Liver (tissue), 9 donors: ENCODE data around the gene RFFL. TPM values are rescaled to one million over a fixed set of nuclear protein-coding genes. Genes with fewer than 3 reads are reported as not detected.
A peak's percentile ranks its signal among the peaks of the same experiment; 100 is the strongest.

Experiments used
- DNase-seq: peaks from one replicate; pipeline ENCODE4 v3.0.0-alpha.2; 2017; ENCODE audit warnings: low spot score
- H3K27ac ChIP-seq, 2 donors: one replicate each; pipeline ENCODE4 v1.7.0; 2013; ENCODE audit warnings: inconsistent platforms in 2 of 2, low read length in 2 of 2, control low read depth in 1 of 2, low read depth in 1 of 2, mild to moderate bottlenecking in 1 of 2
- H3K27me3 ChIP-seq, 4 donors: one replicate each; pipeline versions ENCODE4 v1.6.1 to v1.7.0; 2013; ENCODE audit warnings: low read length in 3 of 4, inconsistent platforms in 1 of 4, mild to moderate bottlenecking in 1 of 4, moderate library complexity in 1 of 4; ENCODE audit not compliant: control insufficient read depth in 4 of 4, insufficient read depth in 4 of 4
- H3K36me3 ChIP-seq, 4 donors: one replicate each; pipeline versions ENCODE4 v1.6.1 to v1.7.0; 2013; ENCODE audit warnings: low read length in 3 of 4, mild to moderate bottlenecking in 3 of 4, low read depth in 1 of 4, moderate library complexity in 1 of 4; ENCODE audit not compliant: control insufficient read depth in 4 of 4, insufficient read depth in 3 of 4
- H3K4me1 ChIP-seq, 4 donors: one replicate each; pipeline versions ENCODE4 v1.6.1 to v1.7.0; 2013; ENCODE audit warnings: low read length in 3 of 4, mild to moderate bottlenecking in 3 of 4, moderate library complexity in 1 of 4; ENCODE audit not compliant: control insufficient read depth in 4 of 4, insufficient read depth in 4 of 4
- H3K4me3 ChIP-seq, 3 donors: one replicate each; pipeline versions ENCODE4 v1.6.1 to v1.7.0; 2013; ENCODE audit warnings: low read length in 3 of 3, control low read depth in 1 of 3, low read depth in 1 of 3, mild to moderate bottlenecking in 1 of 3
- H3K9ac ChIP-seq, 2 donors: one replicate each; pipeline ENCODE4 v1.7.0; 2013; ENCODE audit warnings: low read length in 2 of 2, mild to moderate bottlenecking in 2 of 2, moderate library complexity in 2 of 2, control low read depth in 1 of 2, low read depth in 1 of 2
- H3K9me3 ChIP-seq, 4 donors: one replicate each; pipeline versions ENCODE4 v1.6.1 to v1.7.0; 2013; ENCODE audit warnings: low read length in 3 of 4; ENCODE audit not compliant: control insufficient read depth in 4 of 4
- ATF3 ChIP-seq: IDR thresholded peaks from 2 replicates; pipeline ENCODE4 v1.6.1; 2016; ENCODE audit warnings: antibody characterized with exemption
- CTCF ChIP-seq: fragments of 150-350 bp; IDR thresholded peaks from 2 replicates; pipeline ENCODE4 v1.5.1; 2017; ENCODE audit warnings: improper control_type of control experiment, low read depth, low read length; ENCODE audit not compliant: missing input control
- EGR1 ChIP-seq, 2 donors: IDR thresholded peaks; 2 replicates each; pipeline ENCODE4 v1.6.1; 2016 to 2018; ENCODE audit warnings: antibody characterized with exemption in 2 of 2, low read depth in 2 of 2
- FOXA1 ChIP-seq: IDR thresholded peaks from 2 replicates; pipeline ENCODE4 v1.6.1; 2016; ENCODE audit warnings: antibody characterized with exemption
- FOXA2 ChIP-seq: IDR thresholded peaks from 2 replicates; pipeline ENCODE4 v1.6.1; 2016; ENCODE audit warnings: antibody characterized with exemption
- GABPA ChIP-seq, 2 donors: IDR thresholded peaks in 1 of 2; conservative IDR thresholded peaks in 1 of 2; 2 replicates each; pipeline ENCODE4 v1.6.1; 2016; ENCODE audit warnings: antibody characterized with exemption in 2 of 2, mild to moderate bottlenecking in 1 of 2, moderate library complexity in 1 of 2
- HNF4A ChIP-seq, 2 donors: conservative IDR thresholded peaks; 2 replicates each; pipeline ENCODE4 v1.6.1; 2016; ENCODE audit warnings: antibody characterized with exemption in 2 of 2, mild to moderate bottlenecking in 2 of 2
- HNF4G ChIP-seq: IDR thresholded peaks from 2 replicates; pipeline ENCODE4 v1.6.1; 2016; ENCODE audit warnings: antibody characterized with exemption
- JUND ChIP-seq, 2 donors: IDR thresholded peaks; 2 replicates each; pipeline ENCODE4 v1.6.1; 2016; ENCODE audit warnings: antibody characterized with exemption in 2 of 2
- MAX ChIP-seq: IDR thresholded peaks from 2 replicates; pipeline ENCODE4 v1.6.1; 2016; ENCODE audit warnings: antibody characterized with exemption
- NR2F2 ChIP-seq: IDR thresholded peaks from 2 replicates; pipeline ENCODE4 v1.6.1; 2016; ENCODE audit warnings: antibody characterized with exemption
- RAD21 ChIP-seq, 2 donors: IDR thresholded peaks; 2 replicates each; pipeline ENCODE4 v1.6.1; 2016; ENCODE audit warnings: antibody characterized with exemption in 2 of 2, mild to moderate bottlenecking in 2 of 2
- RXRA ChIP-seq, 2 donors: IDR thresholded peaks; 2 replicates each; pipeline ENCODE4 v1.6.1; 2017 to 2018; ENCODE audit warnings: antibody characterized with exemption in 2 of 2, mild to moderate bottlenecking in 1 of 2
- SP1 ChIP-seq: IDR thresholded peaks from 2 replicates; pipeline ENCODE4 v1.6.1; 2018; ENCODE audit warnings: antibody characterized with exemption, mild to moderate bottlenecking
- TAF1 ChIP-seq: conservative IDR thresholded peaks from 2 replicates; pipeline ENCODE4 v1.6.1; 2016; ENCODE audit warnings: antibody characterized with exemption, mild to moderate bottlenecking
- YY1 ChIP-seq: IDR thresholded peaks from 2 replicates; pipeline ENCODE4 v1.6.1; 2016; ENCODE audit warnings: antibody characterized with exemption, mild to moderate bottlenecking
- WGBS: extraction: QIAGEN DNeasy Blood & Tissue Kit; methylation state at CpG from one replicate; pipeline ENCODE4 v1.1.7; 2013; 5-methylcytosine and 5-hydroxymethylcytosine counted together
- polyA plus RNA-seq, 2 donors: library from polyadenylated mRNA; stranded (reverse) in 1 of 2; unstranded in 1 of 2; fragments of 200-250 nt in 1 of 2; fragments of >200 nt in 1 of 2; fragmentation: Nextera tagmentation in 1 of 2; extraction: Ambion mirVana in 1 of 2; gene quantifications; one replicate each; pipeline versions ENCODE4 v1.2.1 to v1.2.3, GENCODE V29; 2013 to 2015
- total RNA-seq, 2 donors: library from RNA; depleted of rRNA; stranded (reverse); fragments of >200 nt; gene quantifications; one replicate each; pipeline ENCODE4 v1.2.3, GENCODE V29; 2014
- donor health status: healthy.
- donor health status: healthy.
- donor health status: healthy.
- donor health status: healthy.
- donor health status: healthy.

RFFL gene
- total and polyA plus RNA-seq, 4 donors = 15.9 to 28.0 (median 22.0) TPM

GRCh38 chr17:35087731-35088355 is 24.3 kb upstream of the RFFL start:
- H3K27me3 ChIP-seq = no peaks in the 10 kb centered on the region
- H3K4me3 ChIP-seq = peak overlapping the region; percentile 79 to 97 (median 90)
- peak overlapping the region; percentile 82 to 86 for H3K9ac ChIP-seq
- peak overlapping the region; percentile 88 to 96 for H3K27ac ChIP-seq
- H3K9me3 ChIP-seq = no peaks in the 10 kb centered on the region
- TF ChIP-seq CTCF (no peak), RAD21 (IDR thresholded peaks at IDR 0.05) (no peak), RXRA (IDR thresholded peaks at IDR 0.05) (peak in 1 of 2 donors; percentile 41), SP1 (peak; percentile 54), HNF4A (conservative IDR thresholded peaks at IDR 0.05) (peak; percentile 81 to 89), FOXA1 (no peak), JUND (IDR thresholded peaks at IDR 0.05) (peak; percentile 49 to 59), HNF4G (no peak), ATF3 (peak; percentile 19)
- peak; percentile 60 for DNase-seq
- H3K4me1 ChIP-seq = peaks cover 5 to 29% (median 11%) of the 10 kb centered on the region in 4 donors
- H3K36me3 ChIP-seq = no peaks in the 10 kb centered on the region
- 2% methylated on average over 9 of the region's 9 CpGs for WGBS

- H3K27ac ChIP-seq = peak overlapping the region; percentile 88 to 96
- peak overlapping the region; percentile 79 to 97 (median 90) for H3K4me3 ChIP-seq
Measured at GRCh38 chr17:35086931-35087573, 23.5 kb upstream of the RFFL start.

GRCh38 chr17:35086164-35086563 is 22.7 kb upstream of the RFFL start:
- peak overlapping the region in 1 of 2 donors; percentile 17 for H3K9ac ChIP-seq
- 95% methylated on average over 8 of the region's 8 CpGs for WGBS
- H3K4me1 ChIP-seq = peaks cover 5 to 29% (median 13%) of the 10 kb centered on the region in 4 donors
- H3K36me3 ChIP-seq = no peaks in the 10 kb centered on the region
- H3K27ac ChIP-seq = peak overlapping the region in 1 of 2 donors; percentile 88
- TF ChIP-seq RAD21 (IDR thresholded peaks at IDR 0.05) = no peak
- TF ChIP-seq GABPA (IDR thresholded peaks at IDR 0.05 in 1 of 2, conservative IDR thresholded peaks at IDR 0.05 in 1 of 2) = no peak
- TF ChIP-seq MAX = no peak
- TF ChIP-seq NR2F2 = no peak
- H3K9me3 ChIP-seq = no peaks in the 10 kb centered on the region
- H3K27me3 ChIP-seq = no peaks in the 10 kb centered on the region
- H3K4me3 ChIP-seq = no peak overlapping the region
- no peak for DNase-seq

More at GRCh38 chr17:35086931-35087573, 23.5 kb upstream of the RFFL start:
- no peaks in the 10 kb centered on the region for H3K27me3 ChIP-seq
- no peak for DNase-seq
- 64% methylated on average over 8 of the region's 8 CpGs for WGBS
- peaks cover 5 to 29% (median 13%) of the 10 kb centered on the region in 4 donors for H3K4me1 ChIP-seq
- H3K36me3 ChIP-seq = no peaks in the 10 kb centered on the region
- no peaks in the 10 kb centered on the region for H3K9me3 ChIP-seq
- TF ChIP-seq HNF4A (conservative IDR thresholded peaks at IDR 0.05) (peak; percentile 38 to 44), EGR1 (IDR thresholded peaks at IDR 0.05; ENCODE audit: low read depth in 2 of 2) (no peak), JUND (IDR thresholded peaks at IDR 0.05) (peak in 1 of 2 donors; percentile 30), ATF3 (no peak), HNF4G (no peak), YY1 (peak; percentile 40), RXRA (IDR thresholded peaks at IDR 0.05) (peak in 1 of 2 donors; percentile 58), NR2F2 (peak; percentile 62), TAF1 (no peak), SP1 (no peak), RAD21 (IDR thresholded peaks at IDR 0.05) (peak in 1 of 2 donors; percentile 28), FOXA2 (peak; percentile 23)
- H3K9ac ChIP-seq = peak overlapping the region in 1 of 2 donors; percentile 86
